CD8-positive, alpha-beta memory T cell (primary cell): ENCODE measurements around the gene PSKH1. TPM values are rescaled to one million over a fixed set of nuclear protein-coding genes. Genes with fewer than 3 reads are reported as not detected.
"Not testable (repeated sequence)": the region's sequence is repeated elsewhere in the genome, so short reads cannot be mapped to it uniquely, and the experiment has no call there.

Source experiments
- CTCF ChIA-PET: fragments of 350-600 bp; sonication (Branson Sonifier 250); formaldehyde crosslinking; loops from one replicate; lab custom pipeline; 2021; ENCODE audit warnings: antibody characterized with exemption; lab: Charles Lee
- POLR2A ChIA-PET: fragments of 350-600 bp; sonication (Branson Sonifier 250); formaldehyde crosslinking; loops from one replicate; lab custom pipeline; 2021; ENCODE audit warnings: antibody characterized with exemption; lab: Charles Lee
- DNase-seq, 5 donors: peaks; one replicate each; pipeline versions ENCODE4 v3.0.0 to v3.0.0-alpha.2; 2020 to 2022; ENCODE audit warnings: mixed read lengths in 1 of 5
- H3K27ac ChIP-seq: one replicate; pipeline ENCODE4 v1.7.0; 2013; ENCODE audit warnings: low read depth, mild to moderate bottlenecking, low read length, moderate library complexity
- H3K27me3 ChIP-seq: 2 replicates; pipeline ENCODE4 v1.7.0; 2013; ENCODE audit warnings: low read length, mild to moderate bottlenecking; ENCODE audit not compliant: insufficient read depth, poor library complexity, severe bottlenecking
- H3K36me3 ChIP-seq: 2 replicates; pipeline ENCODE4 v1.7.0; 2013; ENCODE audit warnings: mild to moderate bottlenecking, low read length, moderate library complexity; ENCODE audit not compliant: insufficient read depth
- H3K4me1 ChIP-seq: 2 replicates; pipeline ENCODE4 v1.7.0; 2013; ENCODE audit warnings: mild to moderate bottlenecking, low read length, moderate library complexity; ENCODE audit not compliant: insufficient read depth
- H3K4me3 ChIP-seq: 2 replicates; pipeline ENCODE4 v1.7.0; 2013; ENCODE audit warnings: mild to moderate bottlenecking, low read length
- H3K9me3 ChIP-seq: 2 replicates; pipeline ENCODE4 v1.7.0; 2013; ENCODE audit warnings: mild to moderate bottlenecking, low read length
- H3K27ac Mint-ChIP-seq, 8 donors: one replicate each; pipeline ENCODE4 v1.8.0; 2020 to 2021; ENCODE audit warnings: mixed read lengths in 8 of 8, mild to moderate bottlenecking in 6 of 8, inconsistent platforms in 3 of 8, moderate library complexity in 3 of 8
- H3K27me3 Mint-ChIP-seq, 2 donors: one replicate each; pipeline ENCODE4 v1.8.0; 2020 to 2021; ENCODE audit warnings: mixed read lengths in 2 of 2, mild to moderate bottlenecking in 1 of 2, moderate library complexity in 1 of 2
- H3K36me3 Mint-ChIP-seq, 3 donors: one replicate each; pipeline ENCODE4 v1.8.0; 2020 to 2021; ENCODE audit warnings: mixed read lengths in 3 of 3, inconsistent platforms in 1 of 3, mild to moderate bottlenecking in 1 of 3
- H3K4me1 Mint-ChIP-seq, 3 donors: one replicate each; pipeline ENCODE4 v1.8.0; 2020 to 2021; ENCODE audit warnings: mixed read lengths in 3 of 3, inconsistent platforms in 1 of 3, mild to moderate bottlenecking in 1 of 3
- H3K4me3 Mint-ChIP-seq, 7 donors: one replicate each; pipeline ENCODE4 v1.8.0; 2020 to 2021; ENCODE audit warnings: mixed read lengths in 7 of 7, mild to moderate bottlenecking in 6 of 7, moderate library complexity in 4 of 7, inconsistent platforms in 2 of 7
- H3K9me3 Mint-ChIP-seq, 5 donors: one replicate each; pipeline ENCODE4 v1.8.0; 2020 to 2022; ENCODE audit warnings: mixed read lengths in 5 of 5, mild to moderate bottlenecking in 3 of 5, moderate library complexity in 2 of 5, inconsistent platforms in 1 of 5
- polyA plus RNA-seq: library from polyadenylated mRNA; unstranded; fragments of 300-500 nt; fragmentation: Illumina TruSeq; gene quantifications from one replicate; pipeline ENCODE4 v1.2.3, GENCODE V29; 2021
- total RNA-seq, 2 experiments: library from RNA; stranded (reverse); gene quantifications; one replicate each; pipeline ENCODE4 v1.2.3, GENCODE V29; 2021

PSKH1 gene
- total and polyA plus RNA-seq, 3 experiments from 2014 or later, result 13.6 to 27.0 (median 14.5) TPM

DNA sequence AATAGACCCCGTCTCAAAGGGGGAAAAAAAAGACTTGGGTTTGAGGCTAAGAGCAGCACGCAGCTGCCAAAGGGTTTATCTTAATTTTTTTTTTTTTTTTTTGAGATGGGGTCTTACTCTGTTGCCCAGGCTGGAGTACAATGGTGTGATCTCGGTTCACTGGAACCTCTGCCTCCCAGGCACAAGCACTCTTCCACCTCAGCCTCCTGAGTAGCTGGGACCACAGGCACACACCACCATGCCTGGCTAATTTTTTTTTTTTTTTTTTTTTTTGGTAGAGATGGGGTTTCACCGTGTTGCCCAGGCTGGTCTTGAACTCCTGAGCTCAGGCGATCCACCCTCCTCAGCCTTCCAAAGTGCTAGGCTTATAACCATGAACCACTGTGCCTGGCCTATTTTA is 44.7 kb downstream of the PSKH1 start:
- H3K27ac ChIP-seq, result peak overlapping the region; percentile 87
- H3K4me3 Mint-ChIP-seq, result peak overlapping the region in 6 of 7 donors; percentile 100
- H3K36me3 ChIP-seq, result peaks cover 19% of the 10 kb centered on the region
- H3K27me3 Mint-ChIP-seq, DNase-seq, H3K9me3 ChIP-seq, H3K9me3 Mint-ChIP-seq, H3K27me3 ChIP-seq: not testable (repeated sequence)
- peaks cover 54% of the 10 kb centered on the region for H3K4me1 ChIP-seq
- peaks cover 40 to 60% (median 44%) of the 10 kb centered on the region in 3 donors for H3K4me1 Mint-ChIP-seq
- H3K4me3 ChIP-seq, result peak overlapping the region; percentile 97
- CTCF ChIA-PET, result interaction anchor here (1.3 to 3.1 kb wide), 2 partner anchors 103 to 417 kb away, joined by 4 to 8 read pairs; no protein-coding TSS in a partner anchor
- peaks cover 0 to 41% (median 2%) of the 10 kb centered on the region in 3 donors for H3K36me3 Mint-ChIP-seq
- H3K27ac Mint-ChIP-seq, result peak overlapping the region in 4 of 8 donors; percentile 97 to 99 (median 98)
- POLR2A ChIA-PET, result interaction anchor here (3.1 kb wide), 1 partner anchor 147 kb away, joined by 18 read pairs; the partner anchor contains the start of gene NFATC3

DNA sequence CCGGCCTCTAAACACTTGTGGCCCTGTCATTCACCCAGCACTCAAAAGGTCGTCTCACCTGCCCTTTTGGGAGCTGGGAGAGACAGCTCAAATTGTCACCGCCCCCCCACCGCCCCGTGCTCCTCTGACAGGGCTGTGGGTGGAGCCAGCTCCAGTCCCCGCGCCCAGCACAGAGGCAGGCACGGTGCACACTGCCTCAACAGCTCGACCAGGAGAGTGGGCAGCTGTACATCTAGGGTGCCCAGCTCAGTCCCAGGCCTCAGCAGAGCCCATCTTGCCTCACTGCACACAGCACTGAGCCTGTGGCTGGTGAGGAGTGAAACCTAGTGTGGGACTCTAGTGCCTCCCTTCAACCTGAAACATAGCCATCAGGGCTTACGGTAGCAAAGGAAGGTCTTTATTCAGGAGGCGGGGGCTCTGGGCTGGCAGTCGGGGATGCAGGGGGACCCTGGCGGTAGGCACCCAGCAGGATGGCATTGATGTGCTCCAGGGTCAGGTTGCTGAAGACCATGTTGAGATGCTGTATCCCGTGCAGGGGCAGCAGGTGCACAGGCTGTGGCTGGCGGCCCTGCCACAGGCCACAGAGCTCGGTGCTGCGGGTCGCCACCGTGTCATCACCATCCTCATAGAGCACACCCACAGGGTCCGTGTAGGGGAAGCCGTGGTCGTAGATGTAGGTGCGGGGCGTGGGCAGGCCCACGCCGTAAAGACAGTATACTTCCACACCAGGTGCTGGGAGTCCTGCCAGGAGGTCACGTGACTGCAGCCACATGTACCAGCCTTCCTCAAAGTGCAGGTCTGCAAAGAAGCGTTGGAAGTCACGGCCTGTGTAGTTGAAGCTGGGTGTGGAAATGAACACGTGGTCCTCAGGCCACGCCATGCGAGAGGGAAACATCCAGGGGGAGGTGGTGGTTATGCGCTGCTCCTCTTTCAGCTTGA is 46.7 kb downstream of the PSKH1 start:
- ChIA-PET CTCF (interaction anchor here (1.2 to 5.3 kb wide), 10 partner anchors 11 to 419 kb away, joined by 3 to 27 read pairs (median 4); partner anchors contain the start of genes NRN1L and SLC12A4), POLR2A (no interaction called here)
- H3K27me3 Mint-ChIP-seq, result peaks cover 0 to 3% of the 10 kb centered on the region in 2 donors
- no peaks in the 10 kb centered on the region for H3K9me3 Mint-ChIP-seq
- H3K27ac Mint-ChIP-seq, result peak overlapping the region; percentile 14 to 97 (median 82)
- H3K4me3 Mint-ChIP-seq, result peak overlapping the region; percentile 31 to 87 (median 59)
- Histone ChIP-seq H3K4me3 (peak overlapping the region; percentile 35), H3K9me3 (no peaks in the 10 kb centered on the region), H3K36me3 (peaks cover 6% of the 10 kb centered on the region), H3K27me3 (no peaks in the 10 kb centered on the region), H3K27ac (no peak overlapping the region), H3K4me1 (peaks cover 46% of the 10 kb centered on the region)
- peaks cover 0 to 25% (median 2%) of the 10 kb centered on the region in 3 donors for H3K36me3 Mint-ChIP-seq
- peaks cover 32 to 48% (median 39%) of the 10 kb centered on the region in 3 donors for H3K4me1 Mint-ChIP-seq
- peak; percentile 7 to 67 (median 26) for DNase-seq

DNA sequence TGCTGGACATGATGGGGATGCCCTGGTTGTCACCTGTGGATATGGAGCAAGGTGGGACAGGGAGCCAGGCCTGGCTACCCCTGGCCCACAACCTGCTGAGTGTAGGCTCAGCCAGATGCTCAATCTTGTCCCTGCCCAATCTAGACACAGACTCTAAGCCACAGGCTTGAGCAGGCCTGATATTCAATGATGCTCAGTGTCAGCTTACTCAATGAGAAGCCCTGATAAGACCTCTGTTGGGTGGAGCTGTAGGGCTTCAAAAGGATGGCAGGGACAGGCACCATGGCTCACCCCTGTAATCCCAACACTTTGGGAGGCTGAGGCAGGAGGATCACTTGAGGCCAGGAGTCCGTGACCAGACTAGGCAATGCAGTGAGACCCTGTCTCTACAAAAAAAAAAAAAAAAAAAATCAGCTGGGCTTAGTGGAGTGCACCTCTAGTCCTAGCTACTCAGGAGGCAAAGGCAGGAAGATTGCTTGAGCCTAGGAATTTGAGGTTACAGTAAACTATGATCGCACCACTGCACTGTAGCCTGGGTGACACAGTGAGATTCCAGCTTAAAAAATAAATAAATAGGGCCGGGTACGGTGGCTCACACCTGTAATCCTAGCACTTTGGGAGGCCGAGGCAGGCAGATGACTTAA is 47.5 kb downstream of the PSKH1 start:
- H3K27me3 Mint-ChIP-seq, result peaks cover 0 to 3% of the 10 kb centered on the region in 2 donors
- POLR2A ChIA-PET, result no interaction called here
- peaks cover 0 to 24% (median 0%) of the 10 kb centered on the region in 3 donors for H3K36me3 Mint-ChIP-seq
- DNase-seq, result no peak
- no peaks in the 10 kb centered on the region for H3K9me3 Mint-ChIP-seq
- H3K36me3 ChIP-seq, result peaks cover under 1% of the 10 kb centered on the region
- H3K4me1 ChIP-seq, result peaks cover 38% of the 10 kb centered on the region
- H3K4me1 Mint-ChIP-seq, result peaks cover 24 to 40% (median 31%) of the 10 kb centered on the region in 3 donors
- H3K9me3 ChIP-seq, result no peaks in the 10 kb centered on the region
- H3K27me3 ChIP-seq, result no peaks in the 10 kb centered on the region
- H3K4me3 ChIP-seq, result no peak overlapping the region
- peak overlapping the region in 6 of 7 donors; percentile 50 to 87 (median 61) for H3K4me3 Mint-ChIP-seq
- H3K27ac ChIP-seq, result no peak overlapping the region
- H3K27ac Mint-ChIP-seq, result peak overlapping the region; percentile 19 to 97 (median 82)
- CTCF ChIA-PET, result interaction anchor here (0.8 to 5.3 kb wide), 11 partner anchors 10 to 127 kb away, joined by 3 to 27 read pairs (median 4); partner anchors contain the start of genes DPEP2NB, NRN1L and SLC12A4

DNA sequence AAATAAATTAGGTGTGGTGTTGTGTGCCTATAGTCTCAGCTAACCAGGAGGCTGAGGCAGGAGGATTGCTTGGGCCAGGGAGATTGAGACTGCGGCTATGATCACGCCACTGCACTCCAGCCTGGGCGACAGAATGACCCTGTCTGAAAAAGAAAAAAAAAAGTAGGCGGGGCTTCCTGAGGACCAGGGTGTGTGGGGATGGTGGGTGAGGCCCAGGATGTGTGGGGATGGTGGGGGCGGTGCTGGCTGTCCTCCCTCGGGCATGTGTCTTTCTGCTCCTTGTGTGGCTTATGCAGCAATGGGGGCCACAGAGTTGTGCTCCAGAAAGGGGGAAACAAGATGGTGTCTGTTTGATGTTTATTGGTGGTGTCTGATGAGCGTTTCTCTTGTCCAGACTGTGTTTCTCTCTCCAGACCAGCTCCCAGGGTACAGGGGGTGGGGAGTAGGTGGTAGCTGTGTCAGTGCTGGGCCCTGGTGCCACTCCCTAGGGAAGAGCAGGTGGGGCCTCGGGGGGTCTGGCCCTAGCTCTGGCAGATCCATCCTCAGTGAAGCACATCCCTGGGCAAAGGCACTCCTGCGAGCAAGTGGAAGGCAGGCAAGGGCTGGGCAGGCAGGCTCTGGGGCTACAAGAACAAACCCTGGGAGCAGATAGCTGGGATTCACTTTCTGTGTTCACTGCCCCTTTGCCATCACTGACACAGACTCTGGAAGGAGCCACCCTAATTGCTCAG is 48.6 kb downstream of the PSKH1 start:
- Histone ChIP-seq H3K4me1 (peaks cover 38% of the 10 kb centered on the region), H3K27ac (no peak overlapping the region), H3K4me3 (no peak overlapping the region), H3K9me3 (no peaks in the 10 kb centered on the region), H3K36me3 (peaks cover 5% of the 10 kb centered on the region), H3K27me3 (no peaks in the 10 kb centered on the region)
- Mint-ChIP-seq H3K4me1 (peaks cover 24 to 37% (median 28%) of the 10 kb centered on the region in 3 donors), H3K27ac (peak overlapping the region in 6 of 8 donors; percentile 29 to 86 (median 60)), H3K27me3 (peaks cover 0 to 2% of the 10 kb centered on the region in 2 donors), H3K9me3 (no peaks in the 10 kb centered on the region), H3K36me3 (peaks cover 0 to 25% (median 0%) of the 10 kb centered on the region in 3 donors), H3K4me3 (no peak overlapping the region)
- no peak for DNase-seq
- CTCF ChIA-PET, result interaction anchor here (0.7 to 5.3 kb wide), 15 partner anchors 9 to 227 kb away, joined by 3 to 27 read pairs (median 4); partner anchors contain the start of genes DDX28, DPEP2NB, DUS2 and NRN1L
- POLR2A ChIA-PET, result interaction anchor here (0.6 kb wide), 1 partner anchor 49 kb away, joined by 9 read pairs; no protein-coding TSS in a partner anchor

DNA sequence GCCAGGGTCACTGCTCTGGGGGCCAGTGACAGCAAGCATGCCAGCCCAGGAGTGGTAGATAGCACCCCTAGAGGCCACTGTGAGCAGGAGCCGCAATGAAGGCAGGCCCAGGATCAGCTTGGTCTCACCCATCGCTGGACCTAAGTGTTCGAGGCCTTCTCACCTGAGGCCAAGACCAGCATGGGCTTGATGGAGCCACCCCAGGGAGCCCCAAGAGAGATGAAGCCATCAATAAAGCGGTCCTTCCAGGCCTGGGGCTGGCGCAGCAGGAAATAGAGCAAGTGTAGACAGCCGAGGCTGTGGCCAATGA is 49.1 kb downstream of the PSKH1 start:
- peaks cover 0 to 23% (median 0%) of the 10 kb centered on the region in 3 donors for H3K36me3 Mint-ChIP-seq
- peak overlapping the region in 3 of 8 donors; percentile 61 to 86 (median 73) for H3K27ac Mint-ChIP-seq
- H3K27ac ChIP-seq, result no peak overlapping the region
- no peaks in the 10 kb centered on the region for H3K27me3 ChIP-seq
- ChIA-PET CTCF (interaction anchor here (0.6 to 5.3 kb wide), 12 partner anchors 10 to 227 kb away, joined by 3 to 27 read pairs (median 4); partner anchors contain the start of genes DDX28, DUS2 and NRN1L), POLR2A (no interaction called here)
- H3K36me3 ChIP-seq, result peaks cover 5% of the 10 kb centered on the region
- no peaks in the 10 kb centered on the region for H3K9me3 ChIP-seq
- DNase-seq, result peak in 1 of 5 donors; percentile 22
- H3K27me3 Mint-ChIP-seq, result no peaks in the 10 kb centered on the region
- H3K4me1 ChIP-seq, result peaks cover 34% of the 10 kb centered on the region
- H3K4me3 Mint-ChIP-seq, result no peak overlapping the region
- H3K4me3 ChIP-seq, result no peak overlapping the region
- peaks cover 19 to 32% (median 23%) of the 10 kb centered on the region in 3 donors for H3K4me1 Mint-ChIP-seq
- no peaks in the 10 kb centered on the region for H3K9me3 Mint-ChIP-seq

DNA sequence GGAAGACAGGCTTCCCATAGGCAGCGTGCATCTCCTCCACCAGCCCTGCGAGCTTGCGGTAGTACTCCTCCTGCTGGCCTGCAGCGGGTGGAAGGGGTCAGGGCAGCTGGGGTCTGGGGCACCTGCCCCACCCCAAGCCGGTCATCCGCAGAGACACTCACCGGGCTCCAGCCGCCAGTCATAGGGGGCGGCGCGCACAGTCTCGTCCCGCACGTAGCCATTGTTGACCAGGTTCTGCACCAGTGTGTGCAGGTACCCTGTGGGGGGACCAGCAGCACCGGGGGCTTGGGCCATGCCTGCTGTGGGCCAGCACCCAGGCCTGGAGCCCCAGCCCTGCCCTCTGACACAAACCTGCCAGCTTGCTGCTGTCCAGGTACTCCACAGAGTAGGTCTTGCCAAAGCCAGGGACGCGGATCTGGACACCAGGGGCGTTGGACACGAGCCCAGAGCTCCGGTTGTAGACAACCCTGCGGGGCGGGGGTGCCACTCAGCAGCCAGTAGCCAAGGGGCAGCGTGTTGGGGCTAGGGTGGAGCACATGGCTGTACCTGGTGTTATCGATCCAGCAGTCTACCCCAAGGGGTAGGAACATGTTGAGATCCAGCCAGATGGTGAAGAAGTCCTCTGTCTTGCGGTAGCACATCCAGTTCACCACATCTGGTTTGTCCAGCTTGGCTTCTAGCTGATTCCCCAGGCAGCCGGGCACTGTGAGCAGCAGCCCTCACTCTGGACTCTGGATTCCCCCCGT is 49.6 kb downstream of the PSKH1 start:
- CTCF ChIA-PET, result interaction anchor here (0.6 to 5.3 kb wide), 11 partner anchors 10 to 228 kb away, joined by 3 to 27 read pairs (median 4); partner anchors contain the start of genes DDX28, DUS2 and NRN1L
- H3K36me3 Mint-ChIP-seq, result peaks cover 0 to 24% (median 0%) of the 10 kb centered on the region in 3 donors
- Histone ChIP-seq H3K27me3 (no peaks in the 10 kb centered on the region), H3K4me3 (no peak overlapping the region), H3K9me3 (no peaks in the 10 kb centered on the region), H3K4me1 (peaks cover 29% of the 10 kb centered on the region), H3K36me3 (peaks cover 5% of the 10 kb centered on the region), H3K27ac (no peak overlapping the region)
- POLR2A ChIA-PET, result no interaction called here
- DNase-seq, result no peak
- no peaks in the 10 kb centered on the region for H3K27me3 Mint-ChIP-seq
- H3K4me3 Mint-ChIP-seq, result no peak overlapping the region
- H3K9me3 Mint-ChIP-seq, result no peaks in the 10 kb centered on the region
- H3K27ac Mint-ChIP-seq, result no peak overlapping the region
- peaks cover 16 to 28% (median 20%) of the 10 kb centered on the region in 3 donors for H3K4me1 Mint-ChIP-seq
